GM21381 (cell line): ENCODE results near the gene PODNL1.
"Not testable (repeated sequence)": the region's sequence is repeated elsewhere in the genome, so short reads cannot be mapped to it uniquely, and the experiment has no call there.

Experiments
- ATAC-seq: cut with Tn5 transposase; IDR thresholded peaks from one replicate; pipeline ENCODE4 v1.9.1; 2021; ENCODE audit warnings: mild to moderate bottlenecking, moderate library complexity; ENCODE audit not compliant: unreplicated experiment

PODNL1 gene

GRCh38 chr19:13973479-13973878 lies 35.3 kb upstream of the PODNL1 start:
- ATAC-seq, result not testable (repeated sequence)

DNA sequence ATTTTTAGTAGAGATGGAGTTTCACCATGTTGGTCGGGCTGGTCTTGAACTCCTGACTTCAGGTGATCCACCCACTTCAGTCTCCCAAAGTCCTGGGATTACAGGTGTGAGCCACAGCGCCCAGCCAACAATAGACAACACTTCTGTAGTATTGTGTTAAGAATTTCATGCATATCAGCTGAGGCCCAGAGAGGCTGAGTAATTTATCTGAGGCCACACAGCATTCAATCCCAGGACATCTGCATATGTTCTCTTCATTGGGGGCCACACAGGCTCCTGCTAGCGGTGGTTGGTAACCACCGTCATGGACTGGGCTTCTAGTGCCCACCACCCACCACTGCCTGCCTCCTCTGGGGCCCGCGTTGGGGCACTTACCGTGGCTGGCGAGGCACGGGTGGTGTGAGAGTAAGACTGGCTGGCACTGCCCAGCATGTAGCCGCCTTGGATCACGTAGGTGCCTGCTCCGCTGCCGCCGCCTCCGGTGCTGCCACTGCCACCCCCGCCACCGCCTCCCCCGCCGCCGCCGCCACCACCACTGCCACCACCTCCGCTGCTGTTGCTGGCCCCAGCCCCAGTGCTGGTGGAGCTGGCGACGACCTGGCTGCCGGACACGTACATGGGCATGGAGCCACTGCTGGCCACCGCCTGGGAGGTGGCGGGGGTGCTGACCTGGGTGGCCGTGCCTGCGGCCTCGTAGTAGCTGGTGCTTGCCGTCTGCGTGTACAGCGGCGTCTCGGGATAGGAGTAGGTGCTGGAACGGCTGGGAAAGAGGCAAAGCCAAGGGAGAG lies 34.3 kb upstream of the PODNL1 start:
- ATAC-seq, result no peak

- not testable (repeated sequence) for ATAC-seq
Observed at GRCh38 chr19:13971868-13972267, 33.7 kb upstream of the PODNL1 start.

DNA sequence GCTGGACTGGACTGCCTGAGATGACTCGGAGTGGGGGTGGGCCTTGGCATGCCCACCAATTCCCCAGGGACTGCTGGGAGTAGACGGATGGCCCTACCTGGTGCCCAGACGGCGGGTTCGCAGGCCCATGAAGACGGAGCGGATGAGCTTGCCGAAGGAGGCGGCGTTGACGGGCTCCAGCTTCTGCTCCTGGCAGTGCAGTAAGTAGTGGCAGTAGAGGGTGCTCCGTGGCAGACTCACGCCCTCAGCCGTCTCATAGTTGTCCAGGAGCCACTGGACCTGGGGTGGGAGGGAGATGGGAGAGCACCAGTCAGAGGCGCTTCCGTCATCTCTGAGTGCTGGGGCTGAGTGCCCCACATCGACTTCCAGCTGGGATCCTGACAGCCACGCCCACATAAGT lies 31.7 kb upstream of the PODNL1 start:
- ATAC-seq, result no peak

- no peak for ATAC-seq
Observed at GRCh38 chr19:13968999-13969398, 30.8 kb upstream of the PODNL1 start.

DNA sequence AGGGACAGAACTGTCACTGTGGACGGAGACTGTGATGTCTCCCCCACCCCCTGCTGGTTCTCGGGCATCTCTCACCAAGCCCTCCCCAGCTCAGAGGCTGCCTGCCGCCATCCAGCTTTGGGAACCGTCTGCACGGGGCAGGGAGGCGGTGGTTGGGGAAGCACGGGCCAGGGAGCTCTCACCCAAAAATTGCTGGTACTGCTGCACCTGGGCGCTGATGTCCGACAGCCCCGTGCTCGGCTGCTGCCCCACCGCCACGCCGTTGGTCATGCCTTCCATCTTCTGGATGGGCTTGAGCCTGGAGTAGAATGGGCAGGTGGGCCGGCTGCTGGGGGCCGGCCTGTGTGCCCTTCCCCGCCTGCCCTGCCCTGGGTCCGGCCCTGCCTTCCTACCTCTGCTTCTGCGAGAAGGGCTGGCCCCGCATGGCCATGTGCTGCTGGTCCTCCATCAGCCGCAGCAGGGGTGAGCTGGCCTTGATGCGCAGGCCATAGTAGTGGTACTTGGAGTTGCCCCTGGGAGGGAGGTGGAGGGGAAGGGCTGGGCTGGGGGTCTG lies 30.2 kb upstream of the PODNL1 start:
- no peak for ATAC-seq

DNA sequence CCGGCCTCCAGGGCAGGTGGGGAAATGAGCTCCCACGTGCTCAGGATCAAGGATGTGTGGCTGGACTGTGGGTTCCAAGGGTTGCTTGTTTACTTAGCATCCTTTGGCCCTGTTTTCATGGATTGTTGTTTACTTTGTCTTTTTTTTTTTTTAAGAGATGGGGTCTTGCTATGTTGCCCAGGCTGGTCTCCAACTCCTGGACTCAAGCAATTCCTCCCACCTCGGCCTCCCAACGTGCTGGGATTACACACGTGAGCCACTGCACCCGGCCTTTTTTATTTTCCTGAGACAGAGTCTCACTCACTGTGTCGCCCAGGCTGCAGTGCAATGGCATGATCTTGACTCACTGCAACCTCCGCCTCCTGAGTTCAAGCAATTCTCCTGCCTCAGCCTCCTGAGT lies 29.0 kb upstream of the PODNL1 start:
- ATAC-seq, result not testable (repeated sequence)

DNA sequence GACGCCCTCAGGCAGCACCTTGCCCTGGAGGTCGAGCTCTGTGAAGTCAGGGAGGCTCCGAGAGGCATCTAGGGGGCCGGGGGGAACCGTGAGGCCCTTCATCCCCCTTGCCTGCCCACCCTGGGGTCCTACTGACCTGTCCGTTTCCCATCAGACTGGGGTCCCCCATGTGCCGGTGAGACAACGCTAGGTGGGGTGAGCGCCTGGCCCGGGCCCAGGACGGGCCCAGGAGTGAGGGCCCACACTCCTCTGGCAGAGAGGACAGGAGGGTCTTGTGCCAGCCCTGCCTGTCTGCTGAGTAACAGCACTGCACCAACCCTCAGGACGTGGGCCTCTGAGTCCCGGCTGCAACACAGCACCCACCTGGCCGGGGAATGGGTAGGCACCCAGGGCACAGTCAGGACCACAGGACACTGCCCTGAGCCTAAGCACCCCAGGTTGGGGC lies 28.5 kb upstream of the PODNL1 start:
- ATAC-seq, result no peak

DNA sequence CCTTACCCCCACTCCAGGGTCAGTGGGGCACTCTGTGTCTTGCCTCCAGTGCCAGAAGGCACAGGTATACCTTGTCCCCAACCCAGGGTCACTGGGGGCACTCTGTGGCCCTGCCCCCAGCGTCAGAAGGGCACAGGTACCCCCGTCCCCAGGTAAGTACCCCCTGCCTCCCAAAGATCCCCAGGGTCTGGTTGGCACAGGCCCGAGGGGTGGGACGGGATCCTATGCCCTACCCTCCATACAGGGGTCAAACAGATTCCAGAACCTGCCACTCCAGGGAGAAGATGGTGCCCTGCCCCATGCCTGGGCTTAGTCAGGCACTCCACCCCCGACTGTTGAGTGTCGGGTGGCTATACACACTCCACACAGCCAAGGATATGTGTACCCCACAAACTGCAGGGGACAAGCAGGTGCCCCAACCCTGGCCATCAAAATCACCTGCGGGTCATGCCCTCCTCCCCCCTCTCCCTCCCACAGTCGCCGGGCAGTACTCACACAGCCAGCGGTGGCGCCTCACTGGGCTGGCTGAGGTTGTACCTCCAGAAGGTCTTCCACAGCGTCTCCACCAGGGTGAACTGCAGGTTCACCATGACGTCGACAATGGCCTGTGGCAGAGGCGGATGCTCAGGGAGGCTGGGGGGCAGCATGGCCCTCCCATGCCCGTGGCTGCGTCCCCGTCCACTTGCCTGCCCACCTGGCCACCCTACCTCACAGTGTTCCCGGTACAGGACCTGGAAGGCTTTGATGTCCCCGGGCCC lies 27.9 kb upstream of the PODNL1 start:
- ATAC-seq, result no peak

DNA sequence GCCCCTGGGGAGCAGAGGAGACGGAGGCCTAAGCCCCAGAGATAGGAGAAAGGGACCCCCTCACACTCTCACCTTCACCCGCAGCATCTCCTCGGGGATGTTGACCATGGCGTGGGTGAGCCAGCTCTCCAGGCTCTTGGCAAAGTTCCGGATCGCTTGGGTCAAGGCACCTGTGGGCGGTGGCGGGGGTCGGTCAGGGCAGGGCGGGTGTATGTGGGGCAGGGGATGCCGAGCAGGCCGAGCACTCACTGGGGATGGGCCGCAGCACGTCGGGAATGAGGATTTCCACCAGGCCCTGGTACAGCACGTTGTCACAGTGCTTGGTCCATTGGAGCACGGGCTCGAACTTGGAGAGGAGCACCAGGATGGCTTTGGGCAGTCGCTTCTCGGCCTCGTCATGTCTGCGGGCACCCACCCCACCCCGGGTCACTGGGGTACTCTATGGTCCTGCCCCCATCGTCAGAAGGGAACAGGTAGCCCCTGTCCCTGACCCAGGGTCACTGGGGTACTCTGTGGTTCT lies 27.2 kb upstream of the PODNL1 start:
- no peak for ATAC-seq

- ATAC-seq, result no peak
Observed at GRCh38 chr19:13964776-13965175, 26.6 kb upstream of the PODNL1 start.

DNA sequence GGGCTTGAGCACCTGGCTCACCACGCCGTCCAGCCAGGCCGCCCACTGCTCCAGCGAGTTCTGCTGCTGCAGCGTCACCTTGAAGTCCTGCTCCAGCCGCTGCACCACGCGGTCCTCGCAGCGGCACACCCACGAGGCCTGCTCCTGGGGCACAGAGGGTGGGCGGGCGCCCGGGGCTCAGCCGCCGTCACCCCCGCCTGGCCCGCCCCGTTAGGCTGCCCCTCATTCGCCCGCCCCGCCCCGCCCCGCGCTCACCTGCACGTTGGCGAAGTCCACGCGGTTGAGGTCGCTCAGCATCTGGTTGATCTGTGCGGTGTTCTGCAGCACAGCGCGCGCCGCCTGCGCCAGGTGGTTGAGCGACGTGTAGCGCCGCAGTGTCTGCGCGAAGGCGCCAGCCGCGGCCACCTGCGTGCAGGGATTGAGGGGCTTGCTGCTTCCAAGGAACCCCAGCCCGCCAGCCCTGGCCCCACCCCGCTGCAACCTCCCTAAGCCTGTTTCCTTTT lies 25.4 kb upstream of the PODNL1 start:
- no peak for ATAC-seq

- ATAC-seq, result no peak
Observed at GRCh38 chr19:13962699-13963602, 24.7 kb upstream of the PODNL1 start.

GRCh38 chr19:13961826-13962698 lies 23.8 kb upstream of the PODNL1 start:
- no peak for ATAC-seq

DNA sequence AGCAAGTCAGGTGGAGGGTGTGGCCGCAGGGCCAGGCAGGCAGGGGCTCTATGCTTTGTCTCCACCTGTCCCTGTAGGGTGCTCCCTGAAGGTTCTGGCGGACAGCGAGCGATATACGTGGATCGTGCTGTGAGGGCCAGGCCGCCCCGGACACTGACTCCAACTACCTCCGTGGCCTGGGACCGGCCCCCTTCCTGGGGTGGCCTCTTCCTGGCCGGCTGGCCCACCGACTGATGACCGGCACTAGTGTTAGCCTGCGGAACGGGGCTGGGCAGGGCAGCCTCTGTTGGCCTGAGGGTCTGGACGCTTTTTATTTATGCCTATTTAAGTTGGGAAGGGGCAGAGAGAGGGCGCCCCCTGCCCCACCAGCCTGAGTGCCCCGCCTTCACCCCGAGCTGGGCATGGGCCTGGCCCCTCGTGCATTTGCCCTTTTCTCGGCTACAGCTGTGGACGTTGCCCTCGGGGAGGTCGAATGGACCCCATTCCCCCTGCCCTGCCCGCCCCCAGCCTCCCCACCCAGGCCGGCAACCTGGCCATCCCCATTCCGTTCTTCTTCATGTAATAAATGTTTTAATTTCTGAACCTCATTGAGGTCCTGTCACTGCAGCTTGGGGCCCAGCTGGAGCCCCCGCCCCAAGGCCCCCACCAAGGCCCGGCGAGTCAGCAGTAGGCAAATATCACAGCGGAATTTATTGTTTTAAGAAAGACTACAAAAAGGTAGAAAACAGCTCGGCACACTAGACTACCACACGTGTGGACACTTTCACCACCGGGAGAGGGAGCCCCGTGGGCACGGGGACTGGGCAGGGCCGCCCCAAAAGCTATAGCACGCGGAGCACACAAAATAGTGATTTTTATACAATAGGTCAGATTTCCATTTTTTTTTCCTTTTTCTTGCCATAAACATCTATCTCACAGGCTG lies 22.9 kb upstream of the PODNL1 start:
- ATAC-seq, result no peak

GRCh38 chr19:13959962-13960862 lies 22.0 kb upstream of the PODNL1 start:
- no peak for ATAC-seq
